GM23248 (cell line): ENCODE data around the gene HPS5. TPM values are rescaled to one million over a fixed set of nuclear protein-coding genes. Genes with fewer than 3 reads are reported as not detected.

Experiments used
- DNase-seq: peaks from one replicate; pipeline ENCODE4 v3.0.0-alpha.2; 2015
- H2AFZ ChIP-seq: fragments of 200-600 bp; sonication (generic); 2 replicates; pipeline ENCODE4 v1.6.1; 2016; ENCODE audit warnings: antibody characterized with exemption
- H3F3A ChIP-seq: fragments of 200-600 bp; sonication (generic); 2 replicates; pipeline ENCODE4 v1.6.1; 2016; ENCODE audit warnings: mild to moderate bottlenecking, antibody characterized with exemption, mixed run types; ENCODE audit not compliant: insufficient read depth
- H3K27ac ChIP-seq: fragments of 200-600 bp; sonication (generic); 2 replicates; pipeline ENCODE4 v1.5.1; 2016; ENCODE audit warnings: mild to moderate bottlenecking
- H3K27me3 ChIP-seq: fragments of 200-600 bp; sonication (generic); replicated peaks from 2 replicates; pipeline ENCODE4 v1.6.1; 2016; ENCODE audit warnings: mild to moderate bottlenecking; ENCODE audit not compliant: insufficient read depth
- H3K36me3 ChIP-seq: fragments of 200-600 bp; sonication (generic); 2 replicates; pipeline ENCODE4 v1.6.1; 2016; ENCODE audit warnings: low read depth, mild to moderate bottlenecking
- H3K4me1 ChIP-seq: fragments of 200-600 bp; sonication (generic); 2 replicates; pipeline ENCODE4 v1.6.1; 2016; ENCODE audit warnings: mild to moderate bottlenecking; ENCODE audit not compliant: insufficient read depth
- H3K4me2 ChIP-seq: fragments of 200-600 bp; sonication (generic); one replicate; pipeline ENCODE4 v1.6.1; 2016; ENCODE audit warnings: mild to moderate bottlenecking; ENCODE audit not compliant: unreplicated experiment
- H3K4me3 ChIP-seq: fragments of 200-600 bp; sonication (generic); 2 replicates; pipeline ENCODE4 v1.5.1; 2016; ENCODE audit warnings: mild to moderate bottlenecking
- H3K79me2 ChIP-seq: fragments of 200-600 bp; sonication (generic); 2 replicates; pipeline ENCODE4 v1.6.1; 2016; ENCODE audit warnings: mild to moderate bottlenecking; ENCODE audit not compliant: insufficient read depth
- H3K9ac ChIP-seq: fragments of 200-600 bp; sonication (generic); 2 replicates; pipeline ENCODE4 v1.6.1; 2016; ENCODE audit warnings: mild to moderate bottlenecking
- H3K9me2 ChIP-seq: fragments of 200-600 bp; sonication (generic); 2 replicates; pipeline ENCODE4 v1.6.1; 2016; ENCODE audit warnings: mixed run types, mild to moderate bottlenecking, moderate library complexity; ENCODE audit not compliant: insufficient read depth
- H3K9me3 ChIP-seq: fragments of 200-600 bp; sonication (generic); one replicate; pipeline ENCODE4 v1.6.1; 2017; ENCODE audit warnings: low read depth
- H4K20me1 ChIP-seq: fragments of 200-600 bp; sonication (generic); 2 replicates; pipeline ENCODE4 v1.6.0; 2016; ENCODE audit not compliant: insufficient read depth
- EZH2 ChIP-seq: fragments of 200-600 bp; sonication (generic); IDR thresholded peaks from 2 replicates; pipeline ENCODE4 v1.6.1; 2018; ENCODE audit warnings: antibody characterized with exemption, mild to moderate bottlenecking; ENCODE audit not compliant: insufficient read depth, poor library complexity, severe bottlenecking
- EZH2phosphoT487 ChIP-seq: fragments of 200-600 bp; sonication (generic); IDR thresholded peaks from 2 replicates; pipeline ENCODE4 v1.6.1; 2018; ENCODE audit warnings: antibody characterized with exemption, moderate library complexity, mild to moderate bottlenecking, low read depth; ENCODE audit not compliant: insufficient read depth
- WGBS, 2 experiments: methylation state at CpG; one replicate each; pipeline ENCODE4 v1.1.6; 2015 to 2017; ENCODE audit warnings: low lambda C conversion rate in 2 of 2, low coverage in 1 of 2; ENCODE audit errors: missing lambda C conversion rate in 2 of 2; 5-methylcytosine and 5-hydroxymethylcytosine counted together
- in situ Hi-C: fragments of 300-500 bp; cut with MboI; formaldehyde crosslinking; loops from 2 replicates; pipeline ENCODE4 v1.15.0; 2020
- polyA plus RNA-seq: library from polyadenylated mRNA; unstranded; fragments of >200 nt; fragmentation: Nextera tagmentation; extraction: Ambion mirVana; gene quantifications from 2 replicates; pipeline ENCODE4 v1.2.1, GENCODE V29; 2016
- total RNA-seq: library from RNA; depleted of rRNA; stranded (reverse); fragments of >200 nt; shearing (Covaris generic); gene quantifications from 2 replicates; pipeline ENCODE4 v1.2.3, GENCODE V29; 2014; rRNA removed

The HPS5 gene, protein sequence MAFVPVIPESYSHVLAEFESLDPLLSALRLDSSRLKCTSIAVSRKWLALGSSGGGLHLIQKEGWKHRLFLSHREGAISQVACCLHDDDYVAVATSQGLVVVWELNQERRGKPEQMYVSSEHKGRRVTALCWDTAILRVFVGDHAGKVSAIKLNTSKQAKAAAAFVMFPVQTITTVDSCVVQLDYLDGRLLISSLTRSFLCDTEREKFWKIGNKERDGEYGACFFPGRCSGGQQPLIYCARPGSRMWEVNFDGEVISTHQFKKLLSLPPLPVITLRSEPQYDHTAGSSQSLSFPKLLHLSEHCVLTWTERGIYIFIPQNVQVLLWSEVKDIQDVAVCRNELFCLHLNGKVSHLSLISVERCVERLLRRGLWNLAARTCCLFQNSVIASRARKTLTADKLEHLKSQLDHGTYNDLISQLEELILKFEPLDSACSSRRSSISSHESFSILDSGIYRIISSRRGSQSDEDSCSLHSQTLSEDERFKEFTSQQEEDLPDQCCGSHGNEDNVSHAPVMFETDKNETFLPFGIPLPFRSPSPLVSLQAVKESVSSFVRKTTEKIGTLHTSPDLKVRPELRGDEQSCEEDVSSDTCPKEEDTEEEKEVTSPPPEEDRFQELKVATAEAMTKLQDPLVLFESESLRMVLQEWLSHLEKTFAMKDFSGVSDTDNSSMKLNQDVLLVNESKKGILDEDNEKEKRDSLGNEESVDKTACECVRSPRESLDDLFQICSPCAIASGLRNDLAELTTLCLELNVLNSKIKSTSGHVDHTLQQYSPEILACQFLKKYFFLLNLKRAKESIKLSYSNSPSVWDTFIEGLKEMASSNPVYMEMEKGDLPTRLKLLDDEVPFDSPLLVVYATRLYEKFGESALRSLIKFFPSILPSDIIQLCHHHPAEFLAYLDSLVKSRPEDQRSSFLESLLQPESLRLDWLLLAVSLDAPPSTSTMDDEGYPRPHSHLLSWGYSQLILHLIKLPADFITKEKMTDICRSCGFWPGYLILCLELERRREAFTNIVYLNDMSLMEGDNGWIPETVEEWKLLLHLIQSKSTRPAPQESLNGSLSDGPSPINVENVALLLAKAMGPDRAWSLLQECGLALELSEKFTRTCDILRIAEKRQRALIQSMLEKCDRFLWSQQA
- total RNA-seq (34.7 and 34.9 TPM in 2 replicates), polyA plus RNA-seq (20.2 and 20.4 TPM in 2 replicates)

DNA sequence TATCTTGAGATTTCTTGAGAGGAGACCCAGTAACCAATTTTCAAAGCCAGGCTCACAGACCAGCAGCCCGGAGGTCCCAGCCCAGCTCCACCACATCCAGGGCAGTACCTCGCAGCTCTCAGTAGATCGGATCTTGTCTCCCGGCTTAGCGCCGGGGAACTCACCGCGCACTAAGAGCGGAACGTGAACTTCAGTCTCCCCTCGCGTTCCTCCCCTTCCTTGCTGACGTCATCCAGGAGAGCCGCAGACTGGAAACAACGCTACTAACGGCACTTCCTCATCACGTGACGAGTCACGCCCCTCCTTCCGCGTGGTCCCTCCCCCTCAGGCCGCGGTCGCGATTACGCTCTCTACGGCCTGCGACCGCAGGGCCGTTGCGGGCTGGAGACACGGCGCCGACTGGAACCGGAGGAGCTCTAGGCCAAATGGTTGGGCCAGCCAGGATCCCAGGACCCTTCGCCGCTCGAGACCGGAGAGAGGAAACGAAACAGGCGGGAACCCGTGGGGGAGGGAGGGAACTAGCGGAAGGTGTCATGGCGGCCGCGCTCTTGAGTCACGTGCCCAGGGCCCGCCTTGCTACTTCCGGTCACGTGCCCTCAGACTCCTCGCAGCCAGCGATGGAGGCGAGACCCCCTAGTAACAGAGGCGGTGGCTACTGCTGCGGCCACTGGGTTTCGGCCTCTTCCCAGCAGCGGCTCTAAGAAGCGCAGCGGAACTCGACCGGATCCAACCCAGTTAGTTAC is at the start of gene HPS5, which contains the start of gene GTF2H1:
HPS5 (minus strand) TSS at position 172 of the 743 bp plus-strand sequence. CDS start 4,282 bp downstream, outside the sequence.
GTF2H1 (plus strand) TSS at position 599 of the 743 bp plus-strand sequence. CDS start 10,508 bp downstream, outside the sequence.
- H3F3A ChIP-seq = peaks cover 16% of the 10 kb centered on the region
- H2AFZ ChIP-seq = peak within 1 kb of the TSS; percentile 87
- H4K20me1 ChIP-seq = no peaks in the 10 kb centered on the region
- H3K4me3 ChIP-seq = peak within 1 kb of the TSS; percentile 91
- H3K4me1 ChIP-seq = peaks cover 37% of the 10 kb centered on the region
- in situ Hi-C loops = loop anchor here (10.0 kb wide), 1 partner anchor 63 kb away; no protein-coding TSS in a partner anchor
- peak within 1 kb of the TSS; percentile 99 for H3K4me2 ChIP-seq
- H3K27ac ChIP-seq = peak within 1 kb of the TSS; percentile 90
- H3K9me2 ChIP-seq = no peaks in the 10 kb centered on the region
- 1% methylated on average over 52 to 61 of the region's 61 CpGs for WGBS, 2 experiments
- H3K9ac ChIP-seq = peak within 1 kb of the TSS; percentile 91
- TF ChIP-seq EZH2 = no peak
- TF ChIP-seq EZH2phosphoT487 = no peak
- no peaks in the 10 kb centered on the region for H3K9me3 ChIP-seq
- no peaks in the 10 kb centered on the region for H3K27me3 ChIP-seq
- H3K36me3 ChIP-seq = peaks cover 9% of the 10 kb centered on the region; the same call in 1 of the 2 replicates
- peak; percentile 99 for DNase-seq
- H3K79me2 ChIP-seq = peaks cover 91% of the 10 kb centered on the region

DNA sequence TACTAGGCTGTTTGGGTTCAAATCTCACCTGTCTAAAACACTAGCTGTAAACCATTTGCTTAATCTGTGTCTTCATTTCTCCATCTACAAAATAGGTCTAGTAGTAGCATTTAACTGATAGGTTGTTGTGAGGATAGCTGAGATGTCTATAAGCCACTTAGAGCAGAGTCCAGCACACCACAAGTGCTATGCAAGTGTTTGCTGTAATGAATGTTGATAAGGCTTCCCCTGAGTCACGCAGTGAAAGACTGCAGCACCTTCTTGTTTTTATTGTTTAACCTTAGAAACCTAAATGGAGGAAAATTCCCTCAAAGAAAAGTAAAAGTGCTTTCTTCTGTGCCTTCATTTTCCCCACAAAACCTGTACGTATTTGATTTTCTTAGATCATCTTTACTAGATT is 49.3 kb upstream of the HPS5 start:
- TF ChIP-seq EZH2 (no peak), EZH2phosphoT487 (no peak)
- Histone ChIP-seq H3K9me2 (no peaks in the 10 kb centered on the region), H3K27me3 (no peaks in the 10 kb centered on the region), H3K4me1 (peaks cover 25% of the 10 kb centered on the region), H3K4me3 (no peak overlapping the region), H3K27ac (no peak overlapping the region), H4K20me1 (no peaks in the 10 kb centered on the region), H3K79me2 (no peaks in the 10 kb centered on the region), H3F3A (peaks cover 33% of the 10 kb centered on the region), H3K9ac (no peak overlapping the region), H3K36me3 (peaks cover 12% of the 10 kb centered on the region; the same call in 1 of the 2 replicates), H2AFZ (no peak overlapping the region), H3K9me3 (no peaks in the 10 kb centered on the region), H3K4me2 (no peak overlapping the region)
- in situ Hi-C loops = no loop called here
- no peak for DNase-seq
- 100% methylated on average over 2 of the region's 2 CpGs for WGBS, 2 experiments

DNA sequence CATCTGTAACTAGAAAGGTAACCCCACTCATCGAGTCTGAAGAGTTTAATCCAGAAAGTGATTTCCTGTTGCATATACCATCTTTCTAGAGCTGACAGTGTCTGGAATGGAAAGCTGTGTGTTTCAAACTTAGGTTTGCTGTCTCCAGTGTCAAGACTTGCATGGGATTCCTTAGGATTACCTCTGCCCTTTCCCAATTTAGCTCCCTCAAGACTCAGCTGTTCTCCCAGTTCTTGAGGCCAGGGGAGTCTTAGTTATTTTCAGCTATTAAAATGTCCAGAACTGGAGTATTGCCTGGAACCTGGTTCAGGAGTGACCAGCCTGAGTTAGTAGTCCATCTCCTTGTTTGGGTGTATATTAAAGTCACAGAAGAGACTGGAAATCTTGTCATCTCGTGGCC is 47.5 kb upstream of the HPS5 start:
- Histone ChIP-seq H3K79me2 (no peaks in the 10 kb centered on the region), H3K4me2 (no peak overlapping the region), H3K36me3 (peaks cover 24% of the 10 kb centered on the region; the same call in 1 of the 2 replicates), H3K9ac (no peak overlapping the region), H3K27me3 (no peaks in the 10 kb centered on the region), H3K4me1 (peaks cover 25% of the 10 kb centered on the region), H3K27ac (peak overlapping the region; percentile 86; the same call in 1 of the 2 replicates), H3K9me2 (no peaks in the 10 kb centered on the region), H3F3A (peaks cover 49% of the 10 kb centered on the region), H4K20me1 (no peaks in the 10 kb centered on the region), H3K9me3 (no peaks in the 10 kb centered on the region), H3K4me3 (no peak overlapping the region), H2AFZ (no peak overlapping the region)
- no peak for TF ChIP-seq EZH2
- no peak for TF ChIP-seq EZH2phosphoT487
- WGBS, 2 experiments = 35 to 51% methylated on average over 2 of the region's 2 CpGs
- DNase-seq = no peak
- in situ Hi-C loops = no loop called here
